NCI-H446 treated with DMSO at 0.1 percent for 48 hours (cell line): ENCODE measurements around the gene KRTAP10-7.
"Not testable (repeated sequence)": the region's sequence is repeated elsewhere in the genome, so short reads cannot be mapped to it uniquely, and the experiment has no call there.

Source experiments
- DNase-seq: peaks from one replicate; lab custom pipeline; 2025; lab: John Stamatoyannopoulos, UW

KRTAP10-7 gene, protein sequence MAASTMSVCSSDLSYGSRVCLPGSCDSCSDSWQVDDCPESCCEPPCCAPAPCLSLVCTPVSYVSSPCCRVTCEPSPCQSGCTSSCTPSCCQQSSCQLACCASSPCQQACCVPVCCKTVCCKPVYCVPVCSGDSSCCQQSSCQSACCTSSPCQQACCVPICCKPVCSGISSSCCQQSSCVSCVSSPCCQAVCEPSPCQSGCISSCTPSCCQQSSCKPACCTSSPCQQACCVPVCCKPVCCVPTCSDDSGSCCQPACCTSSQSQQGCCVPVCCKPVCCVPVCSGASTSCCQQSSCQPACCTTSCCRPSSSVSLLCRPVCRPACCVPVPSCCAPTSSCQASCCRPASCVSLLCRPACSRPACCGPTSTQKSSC

GRCh38 chr21:44600118-44600978, at the start of gene KRTAP10-7:
KRTAP10-7 (plus strand) TSS chr21:44600597; CDS start chr21:44600622, 25 bp downstream.
- DNase-seq, result not testable (repeated sequence)

DNA sequence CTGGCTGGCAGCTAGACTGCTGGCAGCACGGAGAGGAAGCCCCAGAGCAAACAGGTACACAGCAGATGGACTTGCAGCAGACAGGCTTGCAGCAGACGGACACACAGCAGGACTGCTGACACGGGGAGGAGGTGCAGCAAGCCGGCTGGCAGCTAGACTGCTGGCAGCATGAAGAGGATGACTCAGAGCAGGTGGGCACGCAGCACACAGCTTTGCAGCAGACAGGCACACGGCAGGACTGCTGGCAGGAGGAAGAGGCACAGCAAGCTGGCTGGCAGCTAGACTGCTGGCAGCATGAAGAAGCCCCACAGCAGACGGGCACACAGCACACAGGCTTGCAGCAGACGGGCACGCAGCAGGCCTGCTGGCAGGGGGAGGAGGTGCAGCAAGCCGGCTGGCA, 49.6 kb upstream of the KRTAP10-7 start:
- no peak for DNase-seq

DNA sequence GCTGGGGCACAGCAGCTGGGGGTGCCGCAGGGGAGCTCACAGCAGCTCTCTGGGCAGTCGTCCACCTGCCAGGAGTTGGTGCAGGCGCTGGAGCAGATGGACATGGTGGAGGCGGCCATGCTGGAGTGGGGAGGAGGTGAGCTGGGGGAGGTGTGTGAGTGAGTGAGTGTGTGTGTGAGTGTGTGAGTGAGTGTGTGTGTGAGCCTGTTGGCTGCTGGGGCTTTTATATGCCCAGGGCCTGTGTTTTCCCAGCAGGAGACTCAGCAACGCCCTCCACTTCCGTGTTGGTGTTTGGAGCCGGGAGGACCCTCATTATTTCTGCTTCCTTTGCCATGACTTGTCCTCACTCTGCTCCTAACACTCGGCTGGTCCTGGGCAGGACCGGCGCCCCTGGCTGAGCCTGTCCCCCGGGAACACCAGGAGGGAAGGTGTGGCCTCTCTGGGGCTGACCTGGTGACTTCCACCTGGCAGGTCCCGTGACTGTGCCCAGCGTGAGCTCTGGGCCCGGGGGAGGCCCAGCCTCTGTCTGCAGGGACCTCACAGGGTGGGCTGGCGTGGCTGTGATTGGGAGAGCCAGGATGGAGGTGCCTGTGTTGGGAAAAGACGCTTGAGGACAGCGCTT, 48.9 kb upstream of the KRTAP10-7 start, which contains the start of gene KRTAP10-2:
TSS of gene KRTAP10-2 (minus strand) at position 166 of the 622 bp plus-strand sequence. CDS start at position 119, 47 bp downstream.
- DNase-seq, result no peak

- DNase-seq, result no peak
These were observed 48.3 kb upstream of the KRTAP10-7 start for GRCh38 chr21:44552136-44552535.

GRCh38 chr21:44552681-44553080, 47.7 kb upstream of the KRTAP10-7 start:
- DNase-seq, result no peak

- no peak for DNase-seq
These were observed 45.1 kb upstream of the KRTAP10-7 start for GRCh38 chr21:44555200-44555875.

GRCh38 chr21:44556879-44557278, 43.5 kb upstream of the KRTAP10-7 start:
- no peak for DNase-seq

DNA sequence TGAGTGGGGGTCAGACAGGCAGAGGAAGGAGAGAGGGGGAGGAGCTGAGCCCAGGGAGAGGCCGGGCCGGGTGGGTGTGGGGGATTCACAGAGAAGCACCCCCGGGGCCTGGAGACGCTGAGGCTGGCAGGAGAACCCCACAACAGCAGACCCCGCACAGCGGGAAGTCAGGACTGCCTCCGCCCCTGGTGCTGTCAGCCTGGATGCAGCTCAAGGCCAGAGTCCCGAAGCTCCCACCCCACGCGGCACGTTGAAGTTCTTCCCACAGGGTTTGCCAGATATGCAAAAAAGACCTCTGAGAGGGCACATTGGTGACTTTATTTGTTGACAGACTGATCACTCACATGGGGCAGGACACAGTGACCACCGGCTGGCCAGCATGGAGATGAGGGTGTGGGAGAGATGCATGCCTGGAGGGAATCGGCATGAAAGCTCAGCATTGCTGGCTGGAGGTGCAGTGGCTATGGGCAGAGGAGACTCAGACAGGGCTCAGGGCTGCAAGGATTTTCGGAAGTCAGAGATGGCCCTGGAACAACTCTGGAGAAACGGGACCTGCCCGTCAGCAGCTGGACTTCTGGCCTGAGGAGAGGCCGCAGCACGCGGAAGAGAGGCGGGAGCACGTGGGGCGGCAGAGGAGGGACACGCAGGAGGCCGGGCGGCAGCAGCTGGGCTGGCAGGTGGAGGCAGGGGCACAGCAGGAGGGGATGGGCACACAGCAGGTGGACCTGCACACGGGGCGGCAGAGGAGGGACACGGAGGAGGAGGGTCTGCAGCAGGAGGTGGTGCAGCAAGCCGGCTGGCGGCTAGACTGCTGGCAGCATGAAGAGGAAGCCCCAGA, 42.7 kb upstream of the KRTAP10-7 start:
- no peak for DNase-seq

GRCh38 chr21:44558329-44558675, 42.1 kb upstream of the KRTAP10-7 start:
- not testable (repeated sequence) for DNase-seq

GRCh38 chr21:44558695-44559094, 41.7 kb upstream of the KRTAP10-7 start, which contains the start of gene KRTAP10-3:
KRTAP10-3 (minus strand) TSS chr21:44558795; CDS start chr21:44558715, 80 bp downstream.
- DNase-seq, result no peak

GRCh38 chr21:44564099-44564498, 36.3 kb upstream of the KRTAP10-7 start:
- DNase-seq, result no peak

DNA sequence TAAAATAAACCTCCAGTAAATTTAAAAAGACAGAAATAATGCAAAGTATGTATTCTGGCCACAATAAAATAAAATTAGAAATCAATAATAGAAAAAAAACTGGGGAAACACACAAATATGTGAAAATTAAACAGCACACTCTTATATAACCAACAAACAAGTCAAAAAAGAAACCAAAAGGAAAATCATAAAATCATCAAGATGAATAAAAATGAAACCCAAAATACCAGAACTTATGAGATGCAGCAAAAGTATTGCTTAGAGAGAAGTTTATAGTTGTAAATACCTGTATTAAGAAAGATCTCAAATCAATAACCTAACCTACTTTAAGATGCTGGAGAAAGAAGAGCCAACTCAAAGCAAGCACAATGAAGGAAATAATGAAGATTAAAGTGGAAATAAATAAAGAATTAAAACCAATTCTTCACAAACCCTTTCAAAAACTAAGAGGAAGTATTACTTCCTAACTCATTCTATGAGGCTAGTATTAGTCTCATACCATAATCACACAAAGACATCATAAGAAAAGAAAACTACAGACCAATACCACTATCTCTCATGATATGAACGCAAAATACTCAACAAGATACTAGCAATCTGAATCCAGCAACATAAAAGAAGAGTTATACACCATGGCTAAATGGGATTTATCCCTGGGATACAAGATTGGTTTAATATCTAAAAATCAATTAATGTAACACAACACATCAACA, 35.4 kb upstream of the KRTAP10-7 start:
- DNase-seq, result no peak

DNA sequence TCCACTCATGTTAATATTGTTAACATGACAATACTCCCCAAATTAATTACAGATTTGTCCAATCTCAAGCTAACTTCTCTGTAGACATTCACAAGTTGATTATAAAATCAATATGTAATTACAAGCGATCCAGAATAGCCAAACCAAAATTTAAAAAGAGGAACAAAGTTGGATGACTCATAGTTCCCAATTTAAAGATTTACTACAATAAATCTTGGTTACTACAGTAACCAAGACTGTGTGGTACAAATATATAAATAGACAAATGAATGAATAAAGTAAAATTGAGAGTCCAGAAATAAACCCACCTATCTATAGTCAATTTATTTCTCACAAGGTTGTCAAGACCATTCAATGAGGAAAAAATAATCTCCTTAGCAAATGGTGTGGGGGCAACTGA, 34.0 kb upstream of the KRTAP10-7 start:
- no peak for DNase-seq

DNA sequence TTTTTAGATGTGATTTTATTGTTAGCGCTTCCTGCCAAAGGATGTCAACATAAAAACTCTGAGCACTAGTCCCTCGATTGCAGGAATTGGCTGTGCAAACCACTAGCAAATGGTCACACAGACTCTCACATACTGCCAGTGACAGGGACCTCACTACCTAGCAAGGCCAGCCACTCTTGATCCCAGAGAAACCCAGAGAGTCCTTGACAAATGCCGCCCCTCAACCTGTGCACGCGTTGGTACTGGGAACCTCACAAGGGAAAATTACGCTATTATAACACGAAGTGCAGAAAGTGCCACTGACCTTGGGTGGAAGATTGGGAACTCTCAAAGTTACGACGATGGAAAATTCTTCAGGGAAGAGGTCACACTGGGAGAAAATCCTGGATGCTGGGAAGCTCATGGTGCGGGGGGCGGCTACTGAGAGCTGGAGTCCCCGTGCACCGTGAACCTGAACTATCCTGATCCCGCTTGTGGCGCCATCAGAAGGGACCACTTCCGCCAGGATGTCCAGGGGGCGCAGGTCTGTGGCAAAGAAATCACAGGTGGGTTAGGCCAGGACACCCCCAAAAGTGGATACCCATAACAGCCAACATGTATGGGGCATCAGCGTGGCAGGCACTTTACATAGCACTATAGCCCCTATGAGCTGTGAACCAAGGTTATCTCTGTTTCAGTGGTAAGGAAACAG, 32.8 kb upstream of the KRTAP10-7 start:
- DNase-seq, result no peak

- DNase-seq, result no peak
These were observed 32.1 kb upstream of the KRTAP10-7 start for GRCh38 chr21:44568261-44568660.

GRCh38 chr21:44568667-44569556, 31.5 kb upstream of the KRTAP10-7 start:
- no peak for DNase-seq

GRCh38 chr21:44569861-44570517, 30.4 kb upstream of the KRTAP10-7 start:
- DNase-seq, result no peak

GRCh38 chr21:44571296-44571695, 29.1 kb upstream of the KRTAP10-7 start:
- no peak for DNase-seq
